K562 (cell line): ENCODE measurements around the gene ZNF22. TPM values are rescaled to one million over a fixed set of nuclear protein-coding genes. Genes with fewer than 3 reads are reported as not detected.

Experiments used
- CEBPG ChIP-seq, 3 experiments: fragments of 200-800 bp in 1 of 3; sonication (Bioruptor generic) in 1 of 3; sonication (generic) in 1 of 3; formaldehyde crosslinking in 1 of 3; IDR thresholded peaks in 2 of 3; conservative IDR thresholded peaks in 1 of 3; 2 replicates each; pipeline versions ENCODE4 v1.6.1 to v1.8.0; 2016 to 2022; ENCODE audit warnings: missing compliant biosample characterization in 2 of 3, missing genetic modification characterization in 2 of 3, mild to moderate bottlenecking in 1 of 3, missing genetic modification reagents in 1 of 3
- FOXP1 ChIP-seq: sonication (generic); formaldehyde crosslinking; IDR thresholded peaks from 2 replicates; pipeline ENCODE4 v1.8.0; 2022; ENCODE audit warnings: mild to moderate bottlenecking, missing genetic modification reagents
- GABPB2 ChIP-seq: fragments of 250-450 bp; sonication (Bioruptor Pico); conservative IDR thresholded peaks from 2 replicates; pipeline ENCODE4 v1.5.1; 2021; ENCODE audit warnings: mild to moderate bottlenecking
- GATAD2A ChIP-seq: fragments of 450-650 bp; IDR thresholded peaks from 2 replicates; pipeline ENCODE4 v1.6.1; 2017
- HBP1 ChIP-seq: fragments of 450-650 bp; formaldehyde crosslinking; IDR thresholded peaks from 2 replicates; pipeline ENCODE4 v1.4.0; 2022; ENCODE audit warnings: missing genetic modification characterization
- KDM5B ChIP-seq: fragments of 200-600 bp; sonication (generic); IDR thresholded peaks from 2 replicates; pipeline ENCODE4 v1.6.1; 2012; ENCODE audit warnings: low read depth, mild to moderate bottlenecking, moderate library complexity, low read length, control low read depth, inconsistent platforms; ENCODE audit not compliant: insufficient replicate concordance
- MCM5 ChIP-seq: fragments of 450-650 bp; IDR thresholded peaks from 2 replicates; pipeline ENCODE4 v1.6.1; 2016; ENCODE audit warnings: low read depth
- PKNOX1 ChIP-seq: fragments of 450-650 bp; IDR thresholded peaks from 2 replicates; pipeline ENCODE4 v1.6.1; 2016
- PURB ChIP-seq: sonication (generic); formaldehyde crosslinking; IDR thresholded peaks from 2 replicates; pipeline ENCODE4 v1.9.0; 2021; ENCODE audit warnings: low read depth, mild to moderate bottlenecking, missing genetic modification reagents
- RCOR1 ChIP-seq, 2 experiments: IDR thresholded peaks; 2 replicates each; pipeline ENCODE4 v1.6.1; 2012; ENCODE audit warnings: low read depth in 2 of 2, low read length in 2 of 2, borderline replicate concordance in 1 of 2, improper control_type of control experiment in 1 of 2
- ZFP91 ChIP-seq: sonication (generic); formaldehyde crosslinking; IDR thresholded peaks from 2 replicates; pipeline ENCODE4 v1.8.0; 2022; ENCODE audit warnings: mild to moderate bottlenecking, missing genetic modification reagents
- ZNF3 ChIP-seq: fragments of 250-450 bp; sonication (Bioruptor Pico); IDR thresholded peaks from 2 replicates; pipeline ENCODE4 v1.5.0; 2021; ENCODE audit warnings: mild to moderate bottlenecking, moderate library complexity
- ZNF407 ChIP-seq: fragments of 450-650 bp; IDR thresholded peaks from 2 replicates; pipeline ENCODE4 v1.6.1; 2016; ENCODE audit warnings: low read depth
- polyA plus RNA-seq, 8 experiments: library from polyadenylated mRNA; depleted of rRNA in 4 of 8; stranded (reverse) in 5 of 8; unstranded in 3 of 8; fragments of >200 nt; fragmentation: Nextera tagmentation in 2 of 8; fragmentation: Illumina TruSeq in 1 of 8; extraction: Ambion mirVana in 2 of 8; extraction: Trizol in 1 of 8; gene quantifications; 2 replicates each; pipeline versions ENCODE4 v1.2.1 to v1.2.3, GENCODE V29; 2011 to 2014; ENCODE audit warnings: inconsistent platforms in 1 of 8, missing spikeins in 1 of 8
- total RNA-seq, 7 experiments: library from RNA; depleted of rRNA in 6 of 7; stranded (reverse); fragments of >200 nt in 6 of 7; fragmentation: Illumina TruSeq in 2 of 7; extraction: Trizol in 2 of 7; gene quantifications; 2 replicates each; pipeline versions ENCODE4 v1.2.1 to v1.2.3, GENCODE V29; 2011 to 2021; ENCODE audit warnings: low replicate concordance in 1 of 7

ZNF22 gene
- total and polyA plus RNA-seq, 9 of the 15 experiments (the other 6 are each of a cell fraction or from before 2014, with no cell fraction given): 36.2 to 98.7 (median 51.2) TPM

GRCh38 chr10:44968500-44969400 is 32.0 kb upstream of the ZNF22 start (continued):
- TF ChIP-seq ZNF407: no peak
- no peak for TF ChIP-seq RCOR1 (IDR thresholded peaks at IDR 0.05; ENCODE audit: borderline replicate concordance in 1 of 2, low read depth in 2 of 2, low read length in 2 of 2)
- no peak for TF ChIP-seq PKNOX1
- TF ChIP-seq ZNF3 (CRISPR knock-in tag): no peak
- TF ChIP-seq FOXP1 (CRISPR knock-in tag): no peak
- TF ChIP-seq CEBPG (CRISPR knock-in tag; IDR thresholded peaks at IDR 0.05): no peak
- TF ChIP-seq CEBPG (tag; conservative IDR thresholded peaks at IDR 0.05 in 1 of 2, IDR thresholded peaks at IDR 0.05 in 1 of 2): 0 out of 4 replicates have a peak, but pooled peaks of 1 of the 2 experiments have one; percentile 41
- TF ChIP-seq ZFP91: no peak
- TF ChIP-seq PURB (CRISPR knock-in tag): no peak
- 0 out of 2 replicates have a peak, but pooled peaks have one; percentile 46 for TF ChIP-seq MCM5
- no peak for TF ChIP-seq GABPB2 (CRISPR knock-in tag)
- no peak for TF ChIP-seq KDM5B
- TF ChIP-seq GATAD2A: no peak
- TF ChIP-seq HBP1 (CRISPR knock-in tag): peak; percentile 75; the same call in 1 of the 2 replicates
